Neural crest cell (in vitro differentiated cells): ENCODE measurements around the gene TMEM125. TPM values are rescaled to one million over a fixed set of nuclear protein-coding genes. Genes with fewer than 3 reads are reported as not detected.

Experiments
- DNase-seq: peaks from one replicate; pipeline ENCODE4 v3.0.0; 2021; ENCODE audit warnings: low read depth, mixed read lengths, low spot score
- H3K27ac Mint-ChIP-seq: one replicate; pipeline ENCODE4 v1.8.0; 2021; ENCODE audit warnings: mild to moderate bottlenecking, mixed read lengths; ENCODE audit not compliant: unreplicated experiment
- H3K27me3 Mint-ChIP-seq: 2 replicates; pipeline ENCODE4 v1.8.0; 2021; ENCODE audit warnings: low read depth, mild to moderate bottlenecking, mixed read lengths
- H3K36me3 Mint-ChIP-seq: 2 replicates; pipeline ENCODE4 v1.8.0; 2021; ENCODE audit warnings: low read depth, mild to moderate bottlenecking, mixed read lengths
- H3K4me1 Mint-ChIP-seq: 2 replicates; pipeline ENCODE4 v1.8.0; 2021; ENCODE audit warnings: mixed read lengths
- H3K4me3 Mint-ChIP-seq: one replicate; pipeline ENCODE4 v1.8.0; 2021; ENCODE audit warnings: mild to moderate bottlenecking, mixed read lengths
- H3K9me3 Mint-ChIP-seq: 2 replicates; pipeline ENCODE4 v1.8.0; 2021; ENCODE audit warnings: mixed read lengths
- CTCF ChIP-seq: fragments of 200-600 bp; sonication (generic); conservative IDR thresholded peaks from 2 replicates; pipeline ENCODE4 v1.5.0; 2021; ENCODE audit warnings: antibody characterized with exemption, mild to moderate bottlenecking
- total RNA-seq: library from RNA; stranded (reverse); gene quantifications from 2 replicates; pipeline ENCODE4 v1.2.1, GENCODE V29; 2021

TMEM125 gene
- total RNA-seq, 1 donor from 2014 or later = 0.14 TPM

GRCh38 chr1:43315963-43316737 lies 46.4 kb downstream of the TMEM125 start:
- Mint-ChIP-seq H3K27me3 (no peaks in the 10 kb centered on the region), H3K27ac (peak overlapping the region; percentile 22), H3K9me3 (no peaks in the 10 kb centered on the region), H3K4me3 (no peak overlapping the region), H3K4me1 (peaks cover 44% of the 10 kb centered on the region), H3K36me3 (no peaks in the 10 kb centered on the region)
- no peak for DNase-seq
- no peak for TF ChIP-seq CTCF

DNA sequence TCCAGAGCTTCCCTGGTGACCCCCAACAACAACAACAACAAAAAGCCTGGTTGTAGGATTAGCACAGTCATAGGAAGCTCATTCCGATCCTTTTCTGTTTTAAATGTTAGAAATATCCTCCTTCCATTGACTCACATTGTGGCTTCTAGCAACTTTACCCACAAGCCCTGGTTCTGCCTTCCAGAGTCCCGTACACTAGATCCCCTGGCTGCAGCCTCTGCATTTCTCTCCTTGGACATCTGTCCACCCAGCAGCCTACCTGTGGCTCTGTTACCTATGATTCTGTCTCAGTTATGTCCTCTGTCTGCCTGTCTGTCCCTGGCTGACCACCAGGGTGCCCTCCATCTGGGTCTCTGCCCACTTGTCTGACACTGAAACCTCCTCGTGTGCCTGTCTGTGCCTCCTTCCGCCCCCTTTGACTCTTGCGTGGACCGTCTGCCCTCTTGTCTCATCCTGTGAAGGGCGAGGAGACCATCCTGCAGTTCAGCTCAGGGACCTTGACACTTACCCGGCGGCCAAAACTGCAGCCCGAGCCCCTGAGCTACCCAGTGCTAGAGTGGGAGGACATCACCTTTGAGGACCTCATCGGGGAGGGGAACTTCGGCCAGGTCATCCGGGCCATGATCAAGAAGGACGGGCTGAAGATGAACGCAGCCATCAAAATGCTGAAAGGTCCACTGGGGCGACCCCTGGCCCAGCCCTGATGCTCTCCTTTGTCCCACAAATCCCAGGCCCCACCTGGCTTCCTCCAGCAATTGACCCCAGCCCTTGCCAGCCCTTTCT lies 47.1 kb downstream of the TMEM125 start:
- no peak for TF ChIP-seq CTCF
- Mint-ChIP-seq H3K36me3 (no peaks in the 10 kb centered on the region), H3K27ac (peak overlapping the region; percentile 91), H3K4me3 (no peak overlapping the region), H3K9me3 (no peaks in the 10 kb centered on the region), H3K4me1 (peaks cover 40% of the 10 kb centered on the region), H3K27me3 (no peaks in the 10 kb centered on the region)
- no peak for DNase-seq

DNA sequence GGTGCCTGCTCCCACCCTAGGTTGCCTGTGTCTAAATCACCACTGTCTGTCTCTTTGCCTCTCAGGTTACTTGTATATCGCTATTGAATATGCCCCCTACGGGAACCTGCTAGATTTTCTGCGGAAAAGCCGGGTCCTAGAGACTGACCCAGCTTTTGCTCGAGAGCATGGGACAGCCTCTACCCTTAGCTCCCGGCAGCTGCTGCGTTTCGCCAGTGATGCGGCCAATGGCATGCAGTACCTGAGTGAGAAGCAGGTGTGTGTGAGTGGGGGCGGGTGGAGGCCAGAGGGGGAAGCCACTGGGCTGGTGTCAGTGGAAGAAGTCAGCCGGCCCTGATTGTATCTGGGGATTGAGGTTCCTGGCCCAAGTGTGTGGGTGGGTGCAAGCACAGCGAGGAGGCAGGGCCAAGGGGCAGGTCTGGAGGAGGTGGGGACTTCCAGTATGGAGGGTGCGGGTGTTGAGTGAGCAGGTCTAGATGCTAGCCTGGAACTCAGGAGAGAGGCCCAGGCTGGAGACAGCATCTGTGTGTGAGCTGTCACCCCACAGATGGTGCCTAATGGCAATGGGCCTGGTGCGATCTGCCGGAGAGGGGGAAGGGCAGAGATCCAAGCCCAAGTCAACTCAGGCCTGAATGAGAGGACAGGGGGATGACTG lies 48.2 kb downstream of the TMEM125 start:
- no peak for TF ChIP-seq CTCF
- Mint-ChIP-seq H3K4me3 (peak overlapping the region; percentile 31), H3K27me3 (no peaks in the 10 kb centered on the region), H3K9me3 (no peaks in the 10 kb centered on the region), H3K4me1 (peaks cover 33% of the 10 kb centered on the region), H3K36me3 (no peaks in the 10 kb centered on the region), H3K27ac (peak overlapping the region; percentile 67)
- no peak for DNase-seq

DNA sequence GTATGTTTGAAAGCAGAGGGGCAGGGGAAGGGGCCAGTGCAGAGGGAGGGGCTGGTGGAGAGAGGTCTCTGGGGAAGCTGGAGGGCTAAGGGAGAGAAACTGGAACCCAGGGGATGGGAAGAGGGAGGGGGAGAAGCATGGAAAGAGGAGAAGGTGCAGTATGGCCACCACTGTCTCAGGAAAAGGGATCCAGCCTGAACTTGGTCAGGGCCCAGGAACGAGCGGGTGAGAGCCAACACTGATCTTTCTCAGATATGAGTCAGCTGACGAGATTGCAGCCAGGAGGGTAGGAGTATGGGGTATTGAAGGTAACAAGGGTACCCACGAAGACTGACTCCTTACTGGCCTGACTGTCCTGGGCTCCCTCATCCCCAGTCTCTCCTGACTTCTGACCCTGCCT lies 49.0 kb downstream of the TMEM125 start:
- no peak overlapping the region for H3K4me3 Mint-ChIP-seq
- no peaks in the 10 kb centered on the region for H3K9me3 Mint-ChIP-seq
- no peak for DNase-seq
- H3K27me3 Mint-ChIP-seq = no peaks in the 10 kb centered on the region
- peaks cover 33% of the 10 kb centered on the region for H3K4me1 Mint-ChIP-seq
- TF ChIP-seq CTCF = no peak
- no peaks in the 10 kb centered on the region for H3K36me3 Mint-ChIP-seq
- no peak overlapping the region for H3K27ac Mint-ChIP-seq

GRCh38 chr1:43319288-43319687 lies 49.5 kb downstream of the TMEM125 start:
- no peaks in the 10 kb centered on the region for H3K9me3 Mint-ChIP-seq
- no peaks in the 10 kb centered on the region for H3K27me3 Mint-ChIP-seq
- no peak overlapping the region for H3K4me3 Mint-ChIP-seq
- TF ChIP-seq CTCF = no peak
- peak overlapping the region; percentile 5 for H3K27ac Mint-ChIP-seq
- H3K36me3 Mint-ChIP-seq = no peaks in the 10 kb centered on the region
- peaks cover 33% of the 10 kb centered on the region for H3K4me1 Mint-ChIP-seq
- no peak for DNase-seq
